RPMI8226 (cell line): ENCODE measurements around the gene SLC17A9.

Experiments
- DNase-seq: peaks from one replicate; pipeline ENCODE4 v3.0.0-alpha.2; 2015

Gene SLC17A9

GRCh38 chr20:62940875-62941274 lies 11.6 kb upstream of the SLC17A9 start:
- no peak for DNase-seq

- no peak for DNase-seq
These were observed 10.7 kb upstream of the SLC17A9 start for GRCh38 chr20:62941792-62942191.

- DNase-seq = no peak
These were observed 10.1 kb upstream of the SLC17A9 start for GRCh38 chr20:62942456-62942855.

GRCh38 chr20:62943396-62943795 lies 9.1 kb upstream of the SLC17A9 start:
- DNase-seq = no peak

GRCh38 chr20:62944184-62944583 lies 8.3 kb upstream of the SLC17A9 start:
- no peak for DNase-seq

- DNase-seq = no peak
These were observed 7.8 kb upstream of the SLC17A9 start for GRCh38 chr20:62944746-62945145.

GRCh38 chr20:62945771-62946339 lies 6.7 kb upstream of the SLC17A9 start:
- no peak for DNase-seq

GRCh38 chr20:62946918-62947317 lies 5.6 kb upstream of the SLC17A9 start:
- no peak for DNase-seq

- no peak for DNase-seq
These were observed 4.8 kb upstream of the SLC17A9 start for GRCh38 chr20:62947532-62948300.

GRCh38 chr20:62949153-62949821 lies 3.2 kb upstream of the SLC17A9 start:
- no peak for DNase-seq

- no peak for DNase-seq
These were observed 2.5 kb upstream of the SLC17A9 start for GRCh38 chr20:62949962-62950361.

GRCh38 chr20:62950741-62951140 lies 1.8 kb upstream of the SLC17A9 start:
- no peak for DNase-seq

- DNase-seq = no peak
These were observed 1.2 kb upstream of the SLC17A9 start for GRCh38 chr20:62951143-62951895.

GRCh38 chr20:62951896-62952372 lies 575 bp upstream of the SLC17A9 start:
- no peak for DNase-seq

- peak; percentile 59 for DNase-seq
These were observed 694 bp downstream of the SLC17A9 start for GRCh38 chr20:62952968-62953838.

GRCh38 chr20:62953839-62954703 lies 1.6 kb downstream of the SLC17A9 start:
- peak; percentile 80 for DNase-seq

- no peak for DNase-seq
These were observed 3.2 kb downstream of the SLC17A9 start for GRCh38 chr20:62955519-62956386.

- no peak for DNase-seq
These were observed 4.1 kb downstream of the SLC17A9 start for GRCh38 chr20:62956387-62957135.
